K562 (cell line): ENCODE results near the gene PPIP5K2.

Experiments
- MAX ChIP-seq: sonication (generic); formaldehyde crosslinking; IDR thresholded peaks from 2 replicates; pipeline ENCODE4 v1.9.0; 2022; ENCODE audit warnings: mild to moderate bottlenecking, missing genetic modification reagents
- ZNF639 ChIP-seq, 2 experiments: fragments of 200-800 bp in 1 of 2; sonication (Bioruptor generic) in 1 of 2; sonication (generic) in 1 of 2; formaldehyde crosslinking in 1 of 2; IDR thresholded peaks in 1 of 2; conservative IDR thresholded peaks in 1 of 2; 2 replicates each; pipeline versions ENCODE4 v1.5.0 to v1.6.1; 2016 to 2020; ENCODE audit warnings: missing compliant biosample characterization in 1 of 2, missing genetic modification characterization in 1 of 2, missing genetic modification reagents in 1 of 2
- TF ChIP-seq, protein P1 (sequence below): sonication (generic); formaldehyde crosslinking; IDR thresholded peaks from 2 replicates; pipeline ENCODE4 v1.8.1; 2023; ENCODE audit warnings: missing genetic modification reagents, mild to moderate bottlenecking, borderline replicate concordance

GRCh38 chr5:103255691-103256090 lies 135.6 kb downstream of the PPIP5K2 start:
- no peak for TF ChIP-seq MAX (CRISPR knock-in tag)
- no peak for TF ChIP-seq ZNF639 (CRISPR knock-in tag; conservative IDR thresholded peaks at IDR 0.05 in 1 of 2, IDR thresholded peaks at IDR 0.05 in 1 of 2)
- TF ChIP-seq, protein P1, sequence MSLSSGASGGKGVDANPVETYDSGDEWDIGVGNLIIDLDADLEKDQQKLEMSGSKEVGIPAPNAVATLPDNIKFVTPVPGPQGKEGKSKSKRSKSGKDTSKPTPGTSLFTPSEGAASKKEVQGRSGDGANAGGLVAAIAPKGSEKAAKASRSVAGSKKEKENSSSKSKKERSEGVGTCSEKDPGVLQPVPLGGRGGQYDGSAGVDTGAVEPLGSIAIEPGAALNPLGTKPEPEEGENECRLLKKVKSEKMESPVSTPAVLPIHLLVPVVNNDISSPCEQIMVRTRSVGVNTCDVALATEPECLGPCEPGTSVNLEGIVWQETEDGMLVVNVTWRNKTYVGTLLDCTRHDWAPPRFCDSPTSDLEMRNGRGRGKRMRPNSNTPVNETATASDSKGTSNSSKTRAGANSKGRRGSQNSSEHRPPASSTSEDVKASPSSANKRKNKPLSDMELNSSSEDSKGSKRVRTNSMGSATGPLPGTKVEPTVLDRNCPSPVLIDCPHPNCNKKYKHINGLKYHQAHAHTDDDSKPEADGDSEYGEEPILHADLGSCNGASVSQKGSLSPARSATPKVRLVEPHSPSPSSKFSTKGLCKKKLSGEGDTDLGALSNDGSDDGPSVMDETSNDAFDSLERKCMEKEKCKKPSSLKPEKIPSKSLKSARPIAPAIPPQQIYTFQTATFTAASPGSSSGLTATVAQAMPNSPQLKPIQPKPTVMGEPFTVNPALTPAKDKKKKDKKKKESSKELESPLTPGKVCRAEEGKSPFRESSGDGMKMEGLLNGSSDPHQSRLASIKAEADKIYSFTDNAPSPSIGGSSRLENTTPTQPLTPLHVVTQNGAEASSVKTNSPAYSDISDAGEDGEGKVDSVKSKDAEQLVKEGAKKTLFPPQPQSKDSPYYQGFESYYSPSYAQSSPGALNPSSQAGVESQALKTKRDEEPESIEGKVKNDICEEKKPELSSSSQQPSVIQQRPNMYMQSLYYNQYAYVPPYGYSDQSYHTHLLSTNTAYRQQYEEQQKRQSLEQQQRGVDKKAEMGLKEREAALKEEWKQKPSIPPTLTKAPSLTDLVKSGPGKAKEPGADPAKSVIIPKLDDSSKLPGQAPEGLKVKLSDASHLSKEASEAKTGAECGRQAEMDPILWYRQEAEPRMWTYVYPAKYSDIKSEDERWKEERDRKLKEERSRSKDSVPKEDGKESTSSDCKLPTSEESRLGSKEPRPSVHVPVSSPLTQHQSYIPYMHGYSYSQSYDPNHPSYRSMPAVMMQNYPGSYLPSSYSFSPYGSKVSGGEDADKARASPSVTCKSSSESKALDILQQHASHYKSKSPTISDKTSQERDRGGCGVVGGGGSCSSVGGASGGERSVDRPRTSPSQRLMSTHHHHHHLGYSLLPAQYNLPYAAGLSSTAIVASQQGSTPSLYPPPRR: no peak
